Right lobe of liver (tissue), 6 donors: ENCODE data around the gene POLR1B. TPM values are rescaled to one million over a fixed set of nuclear protein-coding genes. Genes with fewer than 3 reads are reported as not detected.

Source experiments
- ATAC-seq, 4 donors: fragments of 200-7000 bp; cut with Tn5 transposase; one replicate each; pipeline ENCODE4 v1.9.1; 2020; ENCODE audit warnings: mild to moderate bottlenecking in 4 of 4, moderate library complexity in 4 of 4
- DNase-seq, 3 donors: peaks; one replicate each; pipeline ENCODE4 v3.0.0-alpha.2; 2020
- H3K27ac ChIP-seq, 3 donors: fragments of 200-600 bp; one replicate each; pipeline ENCODE4 v1.8.0; 2022
- H3K27me3 ChIP-seq, 2 donors: fragments of 200-600 bp; one replicate each; pipeline ENCODE4 v1.8.0; 2022
- H3K36me3 ChIP-seq, 4 donors: fragments of 200-600 bp; sonication (generic) in 1 of 4; one replicate each; pipeline versions ENCODE4 v1.5.1 to v1.8.0; 2017 to 2022; ENCODE audit warnings: control low read depth in 1 of 4
- H3K4me1 ChIP-seq, 4 donors: fragments of 200-600 bp; sonication (generic) in 1 of 4; one replicate each; pipeline versions ENCODE4 v1.5.1 to v1.8.0; 2017 to 2022; ENCODE audit warnings: control low read depth in 1 of 4
- H3K4me3 ChIP-seq, 3 donors: fragments of 200-600 bp; one replicate each; pipeline ENCODE4 v1.8.0; 2022
- H3K9me3 ChIP-seq, 4 donors: fragments of 200-600 bp; sonication (generic) in 1 of 4; one replicate each; pipeline versions ENCODE4 v1.5.1 to v1.8.0; 2017 to 2022; ENCODE audit warnings: control low read depth in 1 of 4
- POLR2A ChIP-seq: fragments of 450-650 bp; IDR thresholded peaks from one replicate; pipeline ENCODE4 v1.6.1; 2017; ENCODE audit warnings: antibody characterized with exemption, mild to moderate bottlenecking
- whole genome bisulfite sequencing: methylation state at CpG from one replicate; pipeline ENCODE4 v1.1.6; 2018; ENCODE audit warnings: low coverage, low lambda C conversion rate; ENCODE audit not compliant: insufficient coverage; ENCODE audit errors: missing lambda C conversion rate; 5-methylcytosine and 5-hydroxymethylcytosine counted together
- intact Hi-C, 2 donors: fragments of 100-400 bp; cut with DNase I; formaldehyde crosslinking; loops; one replicate each; pipeline versions ENCODE4 v1.11.2 to v1.14.1; 2022
- small RNA-seq, 2 experiments: library from RNA; depleted of rRNA; stranded (forward); fragments of <200 nt; gene quantifications; one replicate each; pipeline ENCODE3, GENCODE V24; 2016
- total RNA-seq, 6 experiments: library from RNA; depleted of rRNA in 2 of 6; stranded (reverse); fragments of >200 nt in 2 of 6; fragmentation: NEBNext Ultra II Directional in 3 of 6; extraction: Animal tissue kit (Norgen Biotek cat#: 25700) in 3 of 6; gene quantifications; one replicate each; pipeline versions ENCODE4 v1.1.0 to v1.2.4, GENCODE V29; 2016 to 2023
- TF ChIP-seq, protein P1 (sequence below), 4 donors: fragments of 200-600 bp in 3 of 4; fragments of 450-650 bp in 1 of 4; IDR thresholded peaks; one replicate each; pipeline versions ENCODE4 v1.5.1 to v1.8.0; 2016 to 2022; ENCODE audit warnings: antibody characterized with exemption in 4 of 4, mild to moderate bottlenecking in 2 of 4
- donor health status: DM: no; HTN: yes; CAD: no.
- donor health status: DM: no; HTN: no; CAD: no.
- donor health status: DM: no; HTN: no; CAD: no.
- donor health status: DM: no; HTN: yes; CAD: no.
- donor health status: DM: no; HTN: yes; CAD: no.

Gene POLR1B
- total RNA-seq, 6 experiments from 2014 or later: 12.2 to 20.5 (median 16.1) TPM

- 51% methylated on average over 7 of the region's 7 CpGs for WGBS
- no peak overlapping the region for H3K27ac ChIP-seq
- DNase-seq: peak in 1 of 3 donors; percentile 32
- peaks cover 0 to 6% (median 0%) of the 10 kb centered on the region in 4 donors for H3K4me1 ChIP-seq
- intact Hi-C loops: loop anchor here in 1 of 2 donors (10.0 kb wide), 1 partner anchor 99 kb away; the partner anchor contains the start of gene NT5DC4
- no peak overlapping the region for H3K4me3 ChIP-seq
- H3K9me3 ChIP-seq: no peaks in the 10 kb centered on the region
- ATAC-seq: no peak
- H3K27me3 ChIP-seq: no peaks in the 10 kb centered on the region
- TF ChIP-seq POLR2A: no peak
- TF ChIP-seq, protein P1, sequence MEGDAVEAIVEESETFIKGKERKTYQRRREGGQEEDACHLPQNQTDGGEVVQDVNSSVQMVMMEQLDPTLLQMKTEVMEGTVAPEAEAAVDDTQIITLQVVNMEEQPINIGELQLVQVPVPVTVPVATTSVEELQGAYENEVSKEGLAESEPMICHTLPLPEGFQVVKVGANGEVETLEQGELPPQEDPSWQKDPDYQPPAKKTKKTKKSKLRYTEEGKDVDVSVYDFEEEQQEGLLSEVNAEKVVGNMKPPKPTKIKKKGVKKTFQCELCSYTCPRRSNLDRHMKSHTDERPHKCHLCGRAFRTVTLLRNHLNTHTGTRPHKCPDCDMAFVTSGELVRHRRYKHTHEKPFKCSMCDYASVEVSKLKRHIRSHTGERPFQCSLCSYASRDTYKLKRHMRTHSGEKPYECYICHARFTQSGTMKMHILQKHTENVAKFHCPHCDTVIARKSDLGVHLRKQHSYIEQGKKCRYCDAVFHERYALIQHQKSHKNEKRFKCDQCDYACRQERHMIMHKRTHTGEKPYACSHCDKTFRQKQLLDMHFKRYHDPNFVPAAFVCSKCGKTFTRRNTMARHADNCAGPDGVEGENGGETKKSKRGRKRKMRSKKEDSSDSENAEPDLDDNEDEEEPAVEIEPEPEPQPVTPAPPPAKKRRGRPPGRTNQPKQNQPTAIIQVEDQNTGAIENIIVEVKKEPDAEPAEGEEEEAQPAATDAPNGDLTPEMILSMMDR (IDR thresholded peaks at IDR 0.05): no peak
- no peaks in the 10 kb centered on the region for H3K36me3 ChIP-seq
Observed at GRCh38 chr2:112625474-112626114, 83.3 kb downstream of the POLR1B start.

DNA sequence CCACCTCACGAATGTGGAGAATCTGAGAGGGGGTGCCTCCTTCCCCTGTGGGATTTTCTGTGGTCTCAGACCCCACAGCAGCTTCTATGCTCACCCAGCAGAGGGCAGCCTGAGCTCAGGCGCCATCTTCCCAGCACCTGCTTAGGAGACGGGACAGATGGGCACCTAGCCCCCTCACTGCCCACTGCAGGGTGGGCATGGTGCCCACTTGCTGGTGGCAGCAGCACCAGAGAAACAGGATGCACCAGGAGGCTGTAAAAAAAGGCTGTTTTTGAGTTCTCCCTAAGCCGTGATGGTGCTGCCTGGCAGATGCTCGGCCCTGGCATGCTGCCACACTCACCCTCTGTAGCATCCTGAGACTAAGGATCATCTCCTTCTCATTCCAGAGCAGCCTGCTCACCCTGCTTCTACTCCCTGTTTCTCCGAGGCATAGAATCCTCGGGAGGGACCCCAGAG is 84.4 kb downstream of the POLR1B start:
- TF ChIP-seq POLR2A: no peak
- TF ChIP-seq, protein P1 (IDR thresholded peaks at IDR 0.05): peak; percentile 84 to 93 (median 92)
- no peak overlapping the region for H3K27ac ChIP-seq
- DNase-seq (peak; percentile 64 to 68 (median 68)), ATAC-seq (peak; percentile 69 to 88 (median 84))
- 0% methylated on average over 3 of the region's 7 CpGs for WGBS
- no peak overlapping the region for H3K4me3 ChIP-seq
- no peaks in the 10 kb centered on the region for H3K36me3 ChIP-seq
- intact Hi-C loops: loop anchor here in 1 of 2 donors (10.0 kb wide), 1 partner anchor 98 kb away; the partner anchor contains the start of gene NT5DC4
- peaks cover 0 to 6% (median 0%) of the 10 kb centered on the region in 4 donors for H3K4me1 ChIP-seq
- H3K9me3 ChIP-seq: no peaks in the 10 kb centered on the region
- H3K27me3 ChIP-seq: no peaks in the 10 kb centered on the region

Small RNA genes within 50 kb of the gene (small RNA-seq; reads per million reads assigned to genes)
- 0 reads per million in 2 experiments for gene RF00019

Other genes starting within 250 kb of the POLR1B start
- 1 to 10 TPM; 5.1 to 9.3 (median 7.0) TPM for gene RGPD8, start 108.8 kb upstream of the POLR1B start, total RNA-seq
- gene TTL, start 60.3 kb upstream of the POLR1B start, total RNA-seq: 10 to 100 TPM in 5 of 6 experiments, 1 to 10 TPM in 1; 8.1 to 29.6 (median 15.6) TPM
- gene CHCHD5, start 42.1 kb downstream of the POLR1B start, total RNA-seq: 10 to 100 TPM; 15.1 to 29.5 (median 18.7) TPM
- gene SLC20A1, start 103.5 kb downstream of the POLR1B start, total RNA-seq: 100 to 1,000 TPM in 1 of 6 experiments, 10 to 100 TPM in 5; 14.3 to 103 (median 26.8) TPM
- not detected for gene NT5DC4, start 178.6 kb downstream of the POLR1B start, total RNA-seq
- 1 to 10 TPM in 2 of 6 experiments, under 1 TPM in 4; 0.20 to 1.4 (median 0.66) TPM for gene CKAP2L, start 222.1 kb downstream of the POLR1B start, total RNA-seq
- gene IL1A, start 242.0 kb downstream of the POLR1B start, total RNA-seq: not detected